Loucy (cell line): ENCODE measurements around the gene PAXIP1.
A peak's percentile ranks its signal among the peaks of the same experiment; 100 is the strongest.

ENCODE experiments used
- H2AFZ ChIP-seq: fragments of 200-600 bp; sonication (generic); 2 replicates; pipeline ENCODE4 v1.6.0; 2016; ENCODE audit warnings: antibody characterized with exemption, mild to moderate bottlenecking, low read length, moderate library complexity
- H3F3A ChIP-seq: fragments of 200-600 bp; 2 replicates; pipeline ENCODE4 v1.6.0; 2016; ENCODE audit warnings: antibody characterized with exemption, low read depth, mild to moderate bottlenecking
- H3K27me3 ChIP-seq: fragments of 200-600 bp; sonication (generic); 2 replicates; pipeline ENCODE4 v1.6.1; 2014; ENCODE audit warnings: low read length, mild to moderate bottlenecking; ENCODE audit not compliant: insufficient read depth, poor library complexity, severe bottlenecking
- H3K36me3 ChIP-seq: fragments of 200-600 bp; sonication (generic); 2 replicates; pipeline ENCODE4 v1.6.1; 2016; ENCODE audit warnings: low read length; ENCODE audit not compliant: insufficient read depth
- H3K4me1 ChIP-seq: fragments of 200-600 bp; sonication (generic); 2 replicates; pipeline ENCODE4 v1.5.1; 2014; ENCODE audit warnings: low read length, mild to moderate bottlenecking; ENCODE audit not compliant: insufficient read depth, poor library complexity, severe bottlenecking
- H3K4me2 ChIP-seq: fragments of 200-600 bp; sonication (generic); 2 replicates; pipeline ENCODE4 v1.6.0; 2014; ENCODE audit warnings: antibody characterized with exemption, low read length, low read depth, mild to moderate bottlenecking; ENCODE audit not compliant: poor library complexity, severe bottlenecking
- H3K4me3 ChIP-seq: fragments of 200-600 bp; sonication (generic); 2 replicates; pipeline ENCODE4 v1.5.1; 2014; ENCODE audit warnings: low read length, mild to moderate bottlenecking, mixed read lengths; ENCODE audit not compliant: poor library complexity, severe bottlenecking
- H3K79me2 ChIP-seq: fragments of 200-600 bp; sonication (generic); 2 replicates; pipeline ENCODE4 v1.6.1; 2014; ENCODE audit warnings: low read length; ENCODE audit not compliant: insufficient read depth
- H3K9ac ChIP-seq: fragments of 200-600 bp; sonication (generic); 2 replicates; pipeline ENCODE4 v1.6.0; 2014; ENCODE audit warnings: mild to moderate bottlenecking, low read depth, low read length, moderate library complexity; ENCODE audit not compliant: poor library complexity, severe bottlenecking
- H3K9me2 ChIP-seq: fragments of 200-600 bp; sonication (generic); replicated peaks from 2 replicates; pipeline ENCODE4 v1.6.1; 2016; ENCODE audit warnings: low read depth, low read length, mixed read lengths
- H3K9me3 ChIP-seq: fragments of 200-600 bp; sonication (generic); 2 replicates; pipeline ENCODE4 v1.6.1; 2014; ENCODE audit warnings: mild to moderate bottlenecking, antibody characterized with exemption, low read length, low read depth; ENCODE audit not compliant: insufficient read depth
- H4K20me1 ChIP-seq: fragments of 200-600 bp; sonication (generic); 2 replicates; pipeline ENCODE4 v1.6.0; 2014; ENCODE audit warnings: antibody characterized with exemption, low read length, mild to moderate bottlenecking; ENCODE audit not compliant: insufficient read depth, poor library complexity, severe bottlenecking
- CTCF ChIP-seq: fragments of 200-600 bp; sonication (generic); conservative IDR thresholded peaks from 2 replicates; pipeline ENCODE4 v1.5.1; 2014; ENCODE audit warnings: mild to moderate bottlenecking, antibody characterized with exemption, low read length
- EZH2phosphoT487 ChIP-seq: fragments of 200-600 bp; IDR thresholded peaks from 2 replicates; pipeline ENCODE4 v1.6.1; 2018; ENCODE audit warnings: antibody characterized with exemption, mild to moderate bottlenecking, moderate library complexity, borderline replicate concordance

Gene PAXIP1

GRCh38 chr7:154898973-154899855, 103.7 kb downstream of the PAXIP1 start:
- Histone ChIP-seq H3K4me1 (peaks cover 8% of the 10 kb centered on the region), H3K4me3 (no peak overlapping the region)

GRCh38 chr7:154896076-154896475, 106.8 kb downstream of the PAXIP1 start:
- no peaks in the 10 kb centered on the region for H3K27me3 ChIP-seq
- H3F3A ChIP-seq: no peaks in the 10 kb centered on the region
- no peak overlapping the region for H3K4me2 ChIP-seq
- H3K9me3 ChIP-seq: no peaks in the 10 kb centered on the region
- no peaks in the 10 kb centered on the region for H3K79me2 ChIP-seq
- no peaks in the 10 kb centered on the region for H3K9me2 ChIP-seq
- H3K4me3 ChIP-seq: no peak overlapping the region
- TF ChIP-seq CTCF (no peak), EZH2phosphoT487 (no peak)
- H4K20me1 ChIP-seq: no peaks in the 10 kb centered on the region
- no peak overlapping the region for H2AFZ ChIP-seq
- H3K4me1 ChIP-seq: peaks cover 8% of the 10 kb centered on the region
- H3K36me3 ChIP-seq: no peaks in the 10 kb centered on the region
- no peak overlapping the region for H3K9ac ChIP-seq

More at GRCh38 chr7:154898973-154899855, 103.7 kb downstream of the PAXIP1 start:
- H3K9me3 ChIP-seq: no peaks in the 10 kb centered on the region
- H4K20me1 ChIP-seq: no peaks in the 10 kb centered on the region
- H3F3A ChIP-seq: no peaks in the 10 kb centered on the region
- TF ChIP-seq CTCF: no peak
- TF ChIP-seq EZH2phosphoT487: no peak
- H2AFZ ChIP-seq: peak overlapping the region; percentile 8; the same call in 1 of the 2 replicates
- no peak overlapping the region for H3K9ac ChIP-seq
- H3K9me2 ChIP-seq: no peaks in the 10 kb centered on the region
- no peaks in the 10 kb centered on the region for H3K36me3 ChIP-seq
- no peaks in the 10 kb centered on the region for H3K79me2 ChIP-seq
- no peak overlapping the region for H3K4me2 ChIP-seq
- H3K27me3 ChIP-seq: no peaks in the 10 kb centered on the region
